K562 (cell line): ENCODE data around the gene SH2B2. TPM values are rescaled to one million over a fixed set of nuclear protein-coding genes. Genes with fewer than 3 reads are reported as not detected.

Experiments
- ATAC-seq: fragments of 200-7000 bp; cut with Tn5 transposase; 3 replicates; pipeline ENCODE4 v1.9.1; 2020; ENCODE audit warnings: moderate library complexity
- BruUV-seq: library from RNA; stranded (reverse); fragments of 400-500 nt; replicated peaks from 2 replicates; lab custom pipeline; 2021; lab: Mats Ljungman, UMichigan
- CTCF ChIA-PET: fragments of 300-600 bp; formaldehyde crosslinking; extraction: SDS; loops from one replicate; lab custom pipeline; 2021; ENCODE audit warnings: low intra/inter-chr PET ratio; lab: Yijun Ruan, JAX
- POLR2A ChIA-PET: fragments of 300-600, 350-650 bp; sonication (Branson Sonifier 250); formaldehyde crosslinking; extraction: SDS; loops from one replicate; lab custom pipeline; 2021; ENCODE audit warnings: antibody characterized with exemption, inconsistent platforms; lab: Yijun Ruan, JAX
- DNase-seq, 4 experiments: peaks; one replicate each; pipeline versions ENCODE4 v3.0.0 to v3.0.0-alpha.2; 2011 to 2018; ENCODE audit warnings: low spot score in 3 of 4, mixed read lengths in 3 of 4; ENCODE audit errors: extremely low read depth in 1 of 4
- FAIRE-seq: peaks from 2 replicates; lab custom pipeline; 2011; peaks lifted over from hg19 to GRCh38; lab: Jason Lieb, UNC
- H2AFZ ChIP-seq: 2 replicates; pipeline ENCODE4 v1.6.0; 2011; ENCODE audit warnings: low read depth, low read length, control low read depth, inconsistent platforms
- H3K27ac ChIP-seq: fragments of 200-600 bp; 3 replicates; pipeline ENCODE4 v1.8.0; 2011; ENCODE audit warnings: low read depth, mild to moderate bottlenecking, control low read depth, inconsistent platforms, low read length, moderate library complexity, mixed read lengths; ENCODE audit errors: extremely low read depth
- H3K27me3 ChIP-seq, 2 experiments: fragments of 300-600 bp in 1 of 2; 2 replicates in 1 of 2; 3 replicates in 1 of 2; pipeline versions ENCODE4 v1.6.0 to v1.8.0; 2011; ENCODE audit warnings: inconsistent platforms in 2 of 2, low read length in 2 of 2, mild to moderate bottlenecking in 1 of 2, mixed read lengths in 1 of 2, moderate library complexity in 1 of 2; ENCODE audit not compliant: control insufficient read depth in 2 of 2, insufficient read depth in 2 of 2
- H3K36me3 ChIP-seq: fragments of 300-600 bp; 3 replicates; pipeline ENCODE4 v1.8.0; 2011; ENCODE audit warnings: mild to moderate bottlenecking, low read length, inconsistent platforms; ENCODE audit not compliant: control insufficient read depth, insufficient read depth
- H3K4me1 ChIP-seq, 2 experiments: fragments of 200-600 bp in 1 of 2; replicated peaks in 1 of 2; 2 replicates in 1 of 2; 3 replicates in 1 of 2; pipeline versions ENCODE4 v1.5.1 to v1.8.0; 2011; ENCODE audit warnings: inconsistent platforms in 2 of 2, low read length in 2 of 2, mild to moderate bottlenecking in 1 of 2, mixed read lengths in 1 of 2, moderate library complexity in 1 of 2; ENCODE audit not compliant: control insufficient read depth in 2 of 2, insufficient read depth in 2 of 2
- H3K4me2 ChIP-seq: 2 replicates; pipeline ENCODE4 v1.6.1; 2011; ENCODE audit warnings: low read length, control low read depth, inconsistent platforms, mixed read lengths; ENCODE audit not compliant: insufficient read depth
- H3K4me3 ChIP-seq: fragments of 200-600 bp; sonication (generic), shearing (Covaris generic); 2 replicates; pipeline ENCODE4 v1.5.1; 2016; ENCODE audit warnings: control low read depth, inconsistent platforms
- H3K79me2 ChIP-seq: fragments of 200-600 bp; 3 replicates; pipeline ENCODE4 v1.8.0; 2011; ENCODE audit warnings: low read length, inconsistent platforms; ENCODE audit not compliant: control insufficient read depth, insufficient read depth
- H3K9ac ChIP-seq, 2 experiments: 2 replicates each; pipeline versions ENCODE4 v1.6.0 to v1.6.1; 2011; ENCODE audit warnings: low read depth in 2 of 2, low read length in 2 of 2, control low read depth in 1 of 2, inconsistent platforms in 1 of 2, mild to moderate bottlenecking in 1 of 2, mixed read lengths in 1 of 2; ENCODE audit not compliant: insufficient read depth in 1 of 2
- H3K9me1 ChIP-seq: one replicate; pipeline ENCODE4 v1.6.0; 2011; ENCODE audit warnings: inconsistent platforms, mild to moderate bottlenecking, low read length, moderate library complexity; ENCODE audit not compliant: control insufficient read depth, insufficient read depth
- H3K9me3 ChIP-seq: replicated peaks from 2 replicates; pipeline ENCODE4 v1.5.1; 2011; ENCODE audit warnings: low read depth, low read length, inconsistent platforms; ENCODE audit not compliant: control insufficient read depth, insufficient read depth
- H4K20me1 ChIP-seq: replicated peaks from 2 replicates; pipeline ENCODE4 v1.6.1; 2011; ENCODE audit warnings: low read length, inconsistent platforms, mixed read lengths; ENCODE audit not compliant: control insufficient read depth, insufficient read depth
- ASH1L ChIP-seq: fragments of 450-650 bp; IDR thresholded peaks from 2 replicates; pipeline ENCODE4 v1.6.1; 2018; ENCODE audit warnings: borderline replicate concordance, mild to moderate bottlenecking, low read depth; ENCODE audit not compliant: partially characterized antibody
- BRCA1 ChIP-seq, 2 experiments: fragments of 450-650 bp in 1 of 2; sonication (generic) in 1 of 2; formaldehyde crosslinking in 1 of 2; IDR thresholded peaks; 2 replicates each; pipeline versions ENCODE4 v1.5.0 to v1.6.1; 2017 to 2020; ENCODE audit warnings: mild to moderate bottlenecking in 1 of 2, missing genetic modification reagents in 1 of 2
- CTBP1 ChIP-seq: fragments of 450-650 bp; IDR thresholded peaks from 2 replicates; pipeline ENCODE4 v1.6.1; 2016; ENCODE audit warnings: borderline replicate concordance
- ETS2 ChIP-seq: IDR thresholded peaks from 2 replicates; pipeline ENCODE4 v1.6.1; 2016; ENCODE audit warnings: borderline replicate concordance, missing genetic modification characterization, mild to moderate bottlenecking, moderate library complexity, missing compliant biosample characterization; ENCODE audit not compliant: poor library complexity, severe bottlenecking
- KAT7 ChIP-seq: sonication (generic); formaldehyde crosslinking; IDR thresholded peaks from 2 replicates; pipeline ENCODE4 v1.8.0; 2022; ENCODE audit warnings: missing genetic modification reagents, mild to moderate bottlenecking, borderline replicate concordance
- KLF10 ChIP-seq: fragments of 250-450 bp; sonication (Bioruptor Pico); IDR thresholded peaks from 2 replicates; pipeline ENCODE4 v1.6.1; 2021; ENCODE audit warnings: matching md5 sums
- NR4A1 ChIP-seq, 2 experiments: fragments of 250-450 bp in 1 of 2; fragments of 450-650 bp in 1 of 2; sonication (Bioruptor Pico) in 1 of 2; IDR thresholded peaks; 2 replicates each; pipeline versions ENCODE4 v1.4.0 to v1.6.1; 2016 to 2020; ENCODE audit warnings: mild to moderate bottlenecking in 2 of 2, missing compliant biosample characterization in 1 of 2, missing genetic modification characterization in 1 of 2, moderate library complexity in 1 of 2
- PML ChIP-seq: IDR thresholded peaks from 2 replicates; pipeline ENCODE4 v1.6.1; 2012; ENCODE audit warnings: low read length, inconsistent platforms
- RBBP5 ChIP-seq: fragments of 200-600 bp; sonication (generic); IDR thresholded peaks from 2 replicates; pipeline ENCODE4 v1.6.1; 2012; ENCODE audit warnings: borderline replicate concordance, mild to moderate bottlenecking, low read length, control low read depth, inconsistent platforms; ENCODE audit not compliant: insufficient read depth, poor library complexity, severe bottlenecking
- SPI1 ChIP-seq: IDR thresholded peaks from 2 replicates; pipeline ENCODE4 v1.6.1; 2011; ENCODE audit warnings: low read depth, low read length, control low read depth, borderline replicate concordance
- TEAD1 ChIP-seq, 2 experiments: fragments of 450-650 bp in 1 of 2; sonication (generic) in 1 of 2; formaldehyde crosslinking; IDR thresholded peaks; 2 replicates each; pipeline versions ENCODE4 v1.4.0 to v1.8.0; 2020 to 2022; ENCODE audit warnings: mild to moderate bottlenecking in 2 of 2, missing genetic modification reagents in 1 of 2
- ZBTB17 ChIP-seq: fragments of 450-650 bp; formaldehyde crosslinking; IDR thresholded peaks from 2 replicates; pipeline ENCODE4 v1.4.0; 2020; ENCODE audit warnings: mild to moderate bottlenecking
- ZBTB7A ChIP-seq: IDR thresholded peaks from 2 replicates; pipeline ENCODE4 v1.6.1; 2011; ENCODE audit warnings: low read depth, mild to moderate bottlenecking, low read length, moderate library complexity, borderline replicate concordance; ENCODE audit not compliant: control insufficient read depth
- ZBTB8A ChIP-seq: fragments of 450-650 bp; IDR thresholded peaks from 2 replicates; pipeline ENCODE4 v1.6.1; 2018; ENCODE audit warnings: mild to moderate bottlenecking, moderate library complexity; ENCODE audit not compliant: partially characterized antibody
- ZNF197 ChIP-seq: fragments of 200-800 bp; sonication (Bioruptor generic); IDR thresholded peaks from 2 replicates; pipeline ENCODE4 v1.6.1; 2016; ENCODE audit warnings: low read depth, missing genetic modification characterization, missing compliant biosample characterization
- ZNF24 ChIP-seq: fragments of 450-650 bp; IDR thresholded peaks from 2 replicates; pipeline ENCODE4 v1.6.1; 2016
- ZNF347 ChIP-seq: fragments of 450-650 bp; formaldehyde crosslinking; IDR thresholded peaks from 2 replicates; pipeline ENCODE4 v1.4.0; 2020; ENCODE audit warnings: low read depth, mild to moderate bottlenecking, moderate library complexity
- ZNF778 ChIP-seq: fragments of 450-650 bp; formaldehyde crosslinking; IDR thresholded peaks from 2 replicates; pipeline ENCODE4 v1.4.0; 2020; ENCODE audit warnings: mild to moderate bottlenecking, moderate library complexity
- WGBS: fragments of 100-300 bp; shearing (Covaris generic); methylation state at CpG from one replicate; pipeline ENCODE4 v1.1.6; 2016; ENCODE audit warnings: low coverage, mixed read lengths; ENCODE audit not compliant: insufficient coverage; ENCODE audit errors: missing lambda C conversion rate; 5-methylcytosine and 5-hydroxymethylcytosine counted together
- in situ Hi-C: fragments of 300-500 bp; cut with MboI; formaldehyde crosslinking; loops from 4 replicates; pipeline ENCODE4 v1.15.0; 2018; ENCODE audit warnings: inconsistent platforms, mixed read lengths
- intact Hi-C: fragments of 100-400 bp; cut with micrococcal nuclease; formaldehyde crosslinking; loops from 2 replicates; pipeline ENCODE4 v1.14.2; 2022
- polyA plus RNA-seq, 8 experiments: library from polyadenylated mRNA; depleted of rRNA in 4 of 8; stranded (reverse) in 5 of 8; unstranded in 3 of 8; fragments of >200 nt; fragmentation: Nextera tagmentation in 2 of 8; fragmentation: Illumina TruSeq in 1 of 8; extraction: Ambion mirVana in 2 of 8; extraction: Trizol in 1 of 8; gene quantifications; 2 replicates each; pipeline versions ENCODE4 v1.2.1 to v1.2.3, GENCODE V29; 2011 to 2014; ENCODE audit warnings: inconsistent platforms in 1 of 8, missing spikeins in 1 of 8
- total RNA-seq, 7 experiments: library from RNA; depleted of rRNA in 6 of 7; stranded (reverse); fragments of >200 nt in 6 of 7; fragmentation: Illumina TruSeq in 2 of 7; extraction: Trizol in 2 of 7; gene quantifications; 2 replicates each; pipeline versions ENCODE4 v1.2.1 to v1.2.3, GENCODE V29; 2011 to 2021; ENCODE audit warnings: low replicate concordance in 1 of 7
- TF ChIP-seq, protein P1 (sequence below): sonication (generic); formaldehyde crosslinking; IDR thresholded peaks from 2 replicates; pipeline ENCODE4 v1.8.0; 2022; ENCODE audit warnings: missing genetic modification reagents, mild to moderate bottlenecking, moderate library complexity, borderline replicate concordance
- TF ChIP-seq, protein P2 (sequence below), 2 experiments: fragments of 250-450 bp in 1 of 2; fragments of 450-650 bp in 1 of 2; sonication (Bioruptor Pico) in 1 of 2; IDR thresholded peaks; 2 replicates each; pipeline versions ENCODE4 v1.6.1 to v1.8.0; 2016 to 2021; ENCODE audit warnings: mild to moderate bottlenecking in 2 of 2, moderate library complexity in 2 of 2, missing compliant biosample characterization in 1 of 2, missing genetic modification characterization in 1 of 2

SH2B2 gene
- total and polyA plus RNA-seq, 9 of the 15 experiments (the other 6 are each of a cell fraction or from before 2014, with no cell fraction given) = 0.03 to 0.89 (median 0.07) TPM; not detected in 4

DNA sequence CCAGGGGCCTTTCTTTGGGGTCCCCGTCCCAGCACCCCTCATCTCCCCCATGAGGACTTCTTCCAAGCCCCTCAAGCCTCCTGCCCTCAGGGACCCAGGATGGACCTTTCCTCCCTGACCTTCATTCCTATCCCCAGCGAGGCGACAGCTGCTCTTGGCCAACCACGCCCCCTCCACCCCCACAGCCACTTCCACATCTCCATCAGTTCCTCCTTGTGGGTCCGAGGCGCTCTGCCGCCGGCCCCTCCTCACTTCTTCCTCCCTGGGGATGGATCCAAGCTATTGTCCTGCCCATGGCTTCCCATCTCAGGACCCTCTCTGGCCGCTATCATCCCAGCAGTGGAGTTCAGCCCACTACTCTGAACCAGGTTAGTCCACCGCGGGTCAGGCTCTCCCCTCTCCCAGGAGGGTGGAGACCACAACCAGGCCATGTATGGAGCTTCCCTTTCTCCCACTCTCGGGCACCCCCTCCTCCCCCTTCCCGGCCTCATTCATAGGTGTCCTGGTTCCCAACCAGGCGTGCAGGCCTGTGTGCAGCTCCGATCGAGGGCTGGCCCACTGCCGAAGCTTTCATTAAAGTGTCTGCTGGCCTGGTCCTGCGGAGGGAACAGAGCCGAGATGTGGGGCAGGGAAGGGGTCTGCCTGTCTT lies 1.7 kb upstream of the SH2B2 start:
- peaks cover 10 to 57% of the 10 kb centered on the region in 2 experiments; a peak in 4 of 5 replicates for H3K4me1 ChIP-seq
- no peaks in the 10 kb centered on the region for H3K9me1 ChIP-seq
- peak overlapping the region in 1 of 2 experiments; percentile 54; a peak in 1 of 4 replicates for H3K9ac ChIP-seq
- in situ Hi-C loops = loop anchor here (5.0 kb wide), 2 partner anchors 37 to 107 kb away; no protein-coding TSS in a partner anchor
- intact Hi-C loops = no loop called here
- no peak overlapping the region for H3K27ac ChIP-seq
- no TSS peak for BruUV-seq
- H4K20me1 ChIP-seq = peaks cover 25% of the 10 kb centered on the region
- DNase-seq (peak in 3 of 4 experiments; percentile 49 to 54 (median 53)), ATAC-seq (no peak), FAIRE-seq (peak; percentile 62)
- no peaks in the 10 kb centered on the region for H3K36me3 ChIP-seq
- H3K79me2 ChIP-seq = no peaks in the 10 kb centered on the region
- no peak overlapping the region for H3K4me3 ChIP-seq
- peak overlapping the region; percentile 7; the same call in 1 of the 2 replicates for H3K4me2 ChIP-seq
- H3K27me3 ChIP-seq = peaks cover 20 to 43% of the 10 kb centered on the region in 2 experiments; a peak in 4 of 5 replicates
- H2AFZ ChIP-seq = no peak overlapping the region
- CTCF ChIA-PET = interaction anchor here (0.9 kb wide), 1 partner anchor 106 kb away, joined by 3 read pairs; no protein-coding TSS in a partner anchor
- POLR2A ChIA-PET = interaction anchor here (1.0 kb wide), 1 partner anchor 9 kb away, joined by 4 read pairs; no protein-coding TSS in a partner anchor
- no peaks in the 10 kb centered on the region for H3K9me3 ChIP-seq
- 8% methylated on average over 19 of the region's 19 CpGs for WGBS
- no peak for TF ChIP-seq ZBTB17 (CRISPR knock-in tag)
- TF ChIP-seq ZNF197 (CRISPR knock-in tag) = no peak
- no peak for TF ChIP-seq KLF10 (CRISPR knock-in tag)
- no peak for TF ChIP-seq ASH1L
- no peak for TF ChIP-seq ZBTB8A
- TF ChIP-seq, protein P1, sequence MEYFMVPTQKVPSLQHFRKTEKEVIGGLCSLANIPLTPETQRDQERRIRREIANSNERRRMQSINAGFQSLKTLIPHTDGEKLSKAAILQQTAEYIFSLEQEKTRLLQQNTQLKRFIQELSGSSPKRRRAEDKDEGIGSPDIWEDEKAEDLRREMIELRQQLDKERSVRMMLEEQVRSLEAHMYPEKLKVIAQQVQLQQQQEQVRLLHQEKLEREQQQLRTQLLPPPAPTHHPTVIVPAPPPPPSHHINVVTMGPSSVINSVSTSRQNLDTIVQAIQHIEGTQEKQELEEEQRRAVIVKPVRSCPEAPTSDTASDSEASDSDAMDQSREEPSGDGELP (CRISPR knock-in tag) = peak; percentile 53; the same call in 1 of the 2 replicates
- no peak for TF ChIP-seq ZNF347 (CRISPR knock-in tag)
- no peak for TF ChIP-seq ZNF778 (CRISPR knock-in tag)
- TF ChIP-seq TEAD1 (CRISPR knock-in tag; IDR thresholded peaks at IDR 0.05) = no peak
- TF ChIP-seq SPI1 = peak; percentile 78; the same call in 1 of the 2 replicates
- TF ChIP-seq ZBTB7A = peak; percentile 44; the same call in 1 of the 2 replicates
- TF ChIP-seq ZNF24 = no peak
- no peak for TF ChIP-seq ETS2 (tag)
- TF ChIP-seq PML = no peak
- TF ChIP-seq CTBP1 = peak; percentile 67; the same call in 1 of the 2 replicates
- TF ChIP-seq NR4A1 (CRISPR knock-in tag; IDR thresholded peaks at IDR 0.05) = no peak
- no peak for TF ChIP-seq NR4A1 (tag; IDR thresholded peaks at IDR 0.05)
- TF ChIP-seq, protein P2, sequence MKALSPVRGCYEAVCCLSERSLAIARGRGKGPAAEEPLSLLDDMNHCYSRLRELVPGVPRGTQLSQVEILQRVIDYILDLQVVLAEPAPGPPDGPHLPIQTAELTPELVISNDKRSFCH (CRISPR knock-in tag; IDR thresholded peaks at IDR 0.05) = no peak
- TF ChIP-seq, protein P2 (tag; IDR thresholded peaks at IDR 0.05) = no peak
- peak; percentile 39 for TF ChIP-seq RBBP5
- TF ChIP-seq KAT7 (CRISPR knock-in tag) = no peak
- no peak for TF ChIP-seq BRCA1 (IDR thresholded peaks at IDR 0.05)
- TF ChIP-seq BRCA1 (CRISPR knock-in tag; IDR thresholded peaks at IDR 0.05) = no peak
